ENCODE results near the gene LGALS12.
A peak's percentile ranks its signal among the peaks of the same experiment; 100 is the strongest.

LGALS12 gene, protein sequence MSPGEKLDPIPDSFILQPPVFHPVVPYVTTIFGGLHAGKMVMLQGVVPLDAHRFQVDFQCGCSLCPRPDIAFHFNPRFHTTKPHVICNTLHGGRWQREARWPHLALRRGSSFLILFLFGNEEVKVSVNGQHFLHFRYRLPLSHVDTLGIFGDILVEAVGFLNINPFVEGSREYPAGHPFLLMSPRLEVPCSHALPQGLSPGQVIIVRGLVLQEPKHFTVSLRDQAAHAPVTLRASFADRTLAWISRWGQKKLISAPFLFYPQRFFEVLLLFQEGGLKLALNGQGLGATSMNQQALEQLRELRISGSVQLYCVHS

GRCh38 chr11:63505857-63506528 lies at the start of gene LGALS12:
Gene LGALS12, plus strand, starts transcription at chr11:63506084. Its CDS starts 375 bp downstream, at chr11:63506459.
- no peak for DNase-seq (ENCODE audit: low spot score)

DNA sequence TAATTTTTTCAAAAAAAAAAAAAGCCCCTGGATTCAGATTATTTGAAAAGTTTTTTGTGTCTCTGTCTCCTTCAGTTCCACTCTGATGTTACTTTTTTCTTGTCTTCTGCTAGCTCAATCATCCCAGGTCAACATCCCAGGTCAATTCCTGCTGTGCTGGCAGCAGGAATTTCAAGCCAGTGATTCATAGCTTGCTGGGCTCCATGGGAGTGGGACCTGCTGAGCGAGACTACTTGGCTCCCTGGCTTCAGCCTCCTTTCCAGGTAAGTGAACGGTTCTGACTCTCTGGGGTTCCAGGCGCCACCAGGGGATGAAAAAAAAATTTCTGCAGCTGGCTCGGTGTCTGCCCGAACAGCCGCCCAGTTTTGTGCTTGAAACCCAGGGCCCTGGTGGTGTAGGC lies 46.3 kb upstream of the LGALS12 start:
- no peak for DNase-seq (ENCODE audit: low spot score)

GRCh38 chr11:63462137-63462536 lies 43.7 kb upstream of the LGALS12 start:
- no peak for DNase-seq (ENCODE audit: low spot score)

GRCh38 chr11:63470311-63470710 lies 35.6 kb upstream of the LGALS12 start:
- DNase-seq (ENCODE audit: low spot score) = no peak

DNA sequence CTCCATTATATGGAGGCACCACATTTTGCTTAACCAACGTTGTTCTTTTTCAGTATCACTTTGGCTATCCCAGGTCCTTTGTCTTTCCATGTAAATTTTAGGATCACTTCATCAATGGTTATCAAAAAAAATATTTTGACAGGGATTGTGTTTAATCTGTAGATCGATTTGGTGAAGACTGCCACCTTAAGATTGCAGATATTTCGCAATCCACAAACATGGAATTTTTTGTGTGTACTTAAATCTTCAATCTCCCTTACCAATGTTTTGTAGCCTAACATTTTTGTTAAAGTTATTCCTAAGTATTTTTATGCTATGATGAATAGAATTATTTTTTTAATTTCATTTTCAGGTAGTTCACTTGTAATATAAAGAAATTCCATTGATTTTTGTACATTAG lies 33.5 kb upstream of the LGALS12 start:
- DNase-seq (ENCODE audit: low spot score) = no peak

DNA sequence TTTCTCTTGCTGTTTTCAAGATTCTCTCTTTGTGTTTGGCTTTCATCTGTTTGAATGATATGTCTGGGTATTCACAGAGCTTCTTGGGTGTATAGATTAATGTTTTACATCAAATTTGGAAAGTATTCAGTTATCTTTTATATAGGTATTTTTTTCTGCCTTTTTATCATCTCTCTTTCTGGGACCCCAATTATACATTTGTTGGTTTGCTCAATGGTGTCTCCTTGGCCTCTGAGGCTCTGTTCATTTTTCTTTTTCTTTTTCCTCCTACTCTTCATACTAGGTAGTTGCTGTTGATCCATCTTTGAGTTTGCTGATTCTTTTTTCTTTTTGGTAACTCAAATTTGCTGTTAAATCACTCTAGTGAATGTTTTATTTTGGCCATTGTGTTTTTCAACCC lies 29.3 kb upstream of the LGALS12 start:
- DNase-seq (ENCODE audit: low spot score) = no peak

GRCh38 chr11:63478896-63479295 lies 27.0 kb upstream of the LGALS12 start:
- DNase-seq (ENCODE audit: low spot score) = peak; percentile 83

- DNase-seq (ENCODE audit: low spot score) = no peak
These were observed 25.8 kb upstream of the LGALS12 start for GRCh38 chr11:63480039-63480438.

- no peak for DNase-seq (ENCODE audit: low spot score)
These were observed 20.1 kb upstream of the LGALS12 start for GRCh38 chr11:63485777-63486176.

DNA sequence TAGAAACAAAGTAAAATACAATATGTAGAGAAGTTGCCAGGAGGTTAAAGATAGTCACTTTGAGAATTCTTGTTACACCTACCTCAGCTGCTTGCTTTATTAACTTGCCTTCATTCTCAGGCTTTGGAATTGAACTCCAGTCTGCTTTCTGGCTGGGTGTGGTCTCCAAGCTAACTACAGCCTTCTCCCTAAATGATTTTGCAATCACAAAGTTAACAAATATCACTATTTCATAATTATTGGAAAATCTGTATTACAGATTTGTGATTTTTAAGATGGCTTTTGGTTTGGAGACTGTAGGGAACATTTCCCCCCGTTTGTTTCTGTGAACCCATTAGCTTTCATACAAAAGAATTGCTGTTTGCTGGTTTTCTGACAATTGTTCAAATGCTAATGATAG lies 17.1 kb upstream of the LGALS12 start:
- DNase-seq (ENCODE audit: low spot score) = no peak

GRCh38 chr11:63489879-63490278 lies 16.0 kb upstream of the LGALS12 start:
- no peak for DNase-seq (ENCODE audit: low spot score)

- no peak for DNase-seq (ENCODE audit: low spot score)
These were observed 15.2 kb upstream of the LGALS12 start, which contains the start of gene PLAAT5 for GRCh38 chr11:63490551-63491239. Gene PLAAT5, minus strand, starts transcription at chr11:63491167. Its CDS starts 133 bp downstream, at chr11:63491034.

DNA sequence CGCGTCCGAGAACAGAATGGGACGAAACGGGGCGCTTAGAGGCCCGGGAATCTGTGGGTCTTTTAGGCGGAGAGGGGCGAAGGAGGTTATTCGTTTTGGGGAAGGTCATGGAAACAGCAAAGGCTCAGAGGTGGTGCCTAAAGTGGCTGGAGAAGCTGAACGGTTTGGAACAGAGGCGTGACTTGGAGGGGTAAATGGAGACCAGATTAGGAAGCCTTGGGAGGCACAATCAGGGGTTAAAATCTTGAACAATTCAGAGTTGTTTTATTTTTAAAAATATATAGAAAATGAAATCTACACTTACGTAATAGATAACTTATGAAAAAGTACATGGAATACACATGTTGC lies 14.7 kb upstream of the LGALS12 start:
- no peak for DNase-seq (ENCODE audit: low spot score)

DNA sequence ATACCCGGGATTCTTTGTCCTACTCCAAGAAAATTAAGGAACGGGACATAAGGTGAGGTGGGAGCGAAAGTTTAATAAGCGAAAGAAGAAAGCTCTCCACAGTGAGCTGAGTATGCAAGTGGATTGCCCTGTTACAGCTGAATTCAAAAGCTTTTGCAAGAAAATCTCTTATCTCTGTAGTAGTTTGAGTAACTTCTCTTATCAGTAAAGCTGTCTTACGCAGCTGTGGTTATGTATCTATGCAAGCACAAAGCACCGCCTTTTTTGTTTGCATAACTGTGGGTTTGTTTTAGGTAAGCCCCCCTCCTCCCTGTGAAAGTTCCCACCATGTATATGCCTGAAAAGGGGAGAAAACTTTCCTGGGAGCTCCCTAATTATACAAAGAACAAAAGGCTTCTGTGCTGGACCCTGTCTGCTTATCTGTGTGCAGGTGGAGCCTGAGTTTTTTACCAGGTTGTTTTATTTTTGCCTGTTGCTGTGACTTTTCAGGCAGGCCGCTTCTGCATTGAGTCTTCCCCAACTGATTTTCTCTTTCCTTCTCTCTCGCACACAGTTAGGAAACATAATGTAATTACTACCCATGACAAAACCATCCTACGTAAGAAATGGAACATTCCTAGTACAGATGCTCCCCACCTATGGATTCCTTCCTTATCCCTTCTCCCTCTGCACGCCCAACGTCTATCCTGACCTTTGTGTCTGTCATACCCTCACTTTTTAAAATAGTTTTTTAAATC lies 14.1 kb upstream of the LGALS12 start:
- DNase-seq (ENCODE audit: low spot score) = peak; percentile 17

GRCh38 chr11:63492441-63492840 lies 13.4 kb upstream of the LGALS12 start:
- no peak for DNase-seq (ENCODE audit: low spot score)

GRCh38 chr11:63493127-63493526 lies 12.8 kb upstream of the LGALS12 start:
- DNase-seq (ENCODE audit: low spot score) = no peak

DNA sequence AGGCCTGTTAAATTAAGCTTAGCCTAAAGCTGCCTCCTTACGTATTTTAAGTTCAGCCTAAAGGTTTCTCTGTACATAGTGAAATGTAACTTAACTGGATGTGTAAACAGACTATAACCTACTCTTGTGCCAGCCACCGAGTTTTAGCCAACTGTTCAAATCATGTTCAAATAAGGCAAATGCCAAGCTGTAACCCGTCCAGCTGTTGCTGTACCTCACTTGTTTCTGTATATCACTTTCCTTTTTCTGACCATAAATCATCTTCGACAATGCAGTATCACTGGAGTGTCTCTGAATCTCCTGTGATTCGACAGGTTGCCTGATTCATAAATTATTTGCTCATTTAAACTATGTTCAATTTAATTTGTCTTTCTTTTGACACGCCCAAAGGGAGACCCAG lies 10.9 kb upstream of the LGALS12 start:
- DNase-seq (ENCODE audit: low spot score) = no peak

GRCh38 chr11:63499874-63500273 lies 6.0 kb upstream of the LGALS12 start:
- DNase-seq (ENCODE audit: low spot score) = no peak

GRCh38 chr11:63501236-63501635 lies 4.6 kb upstream of the LGALS12 start:
- no peak for DNase-seq (ENCODE audit: low spot score)

GRCh38 chr11:63502252-63502820 lies 3.5 kb upstream of the LGALS12 start:
- DNase-seq (ENCODE audit: low spot score) = no peak

DNA sequence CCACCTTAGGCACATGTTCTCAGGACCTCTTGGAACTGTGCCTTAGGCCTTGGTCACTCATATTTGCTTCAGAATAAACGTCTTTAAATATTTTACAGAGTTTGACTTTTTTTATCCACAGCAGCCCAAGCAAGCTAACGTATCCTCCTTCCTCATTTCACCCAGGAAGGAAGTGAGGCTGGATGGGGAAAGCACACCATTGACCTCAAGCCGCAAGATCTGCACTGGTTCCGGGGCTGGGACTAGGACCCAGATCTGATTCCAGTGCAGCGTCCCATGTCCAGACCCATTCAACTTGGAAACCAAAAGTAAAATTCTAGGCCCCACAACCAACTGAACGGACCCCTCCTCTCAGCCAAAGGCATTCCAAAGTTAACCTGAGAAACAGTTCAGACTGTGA lies 2.4 kb upstream of the LGALS12 start:
- no peak for DNase-seq (ENCODE audit: low spot score)

DNA sequence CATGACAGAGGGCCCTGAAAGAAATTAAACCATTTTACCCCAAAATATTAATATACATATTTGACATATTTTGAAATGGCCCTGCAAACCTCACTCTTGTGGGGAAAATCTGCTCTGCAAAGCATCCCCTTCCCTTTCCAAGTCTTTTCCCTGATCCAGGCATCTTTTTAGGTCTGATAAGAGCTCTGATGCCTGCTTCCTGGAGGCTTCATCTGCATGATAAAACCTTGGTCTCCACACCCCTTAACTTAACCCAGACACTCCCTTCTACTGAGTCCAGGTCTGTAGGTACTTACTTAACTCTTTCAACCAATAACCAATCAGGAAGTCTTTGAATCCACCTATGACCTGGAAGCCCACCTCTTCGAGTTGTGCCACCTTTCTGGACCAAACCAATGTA lies 1.8 kb upstream of the LGALS12 start:
- no peak for DNase-seq (ENCODE audit: low spot score)
